K562 (cell line): Measurements from ENCODE around the gene CAMK1D. TPM values are rescaled to one million over a fixed set of nuclear protein-coding genes. Genes with fewer than 3 reads are reported as not detected.

Experiments used
- ATAC-seq: fragments of 200-7000 bp; cut with Tn5 transposase; 3 replicates; pipeline ENCODE4 v1.9.1; 2020; ENCODE audit warnings: moderate library complexity
- BruUV-seq: library from RNA; stranded (reverse); fragments of 400-500 nt; replicated peaks from 2 replicates; lab custom pipeline; 2021; lab: Mats Ljungman, UMichigan
- CTCF ChIA-PET: fragments of 300-600 bp; formaldehyde crosslinking; extraction: SDS; loops from one replicate; lab custom pipeline; 2021; ENCODE audit warnings: low intra/inter-chr PET ratio; lab: Yijun Ruan, JAX
- POLR2A ChIA-PET: fragments of 300-600, 350-650 bp; sonication (Branson Sonifier 250); formaldehyde crosslinking; extraction: SDS; loops from one replicate; lab custom pipeline; 2021; ENCODE audit warnings: antibody characterized with exemption, inconsistent platforms; lab: Yijun Ruan, JAX
- DNase-seq, 4 experiments: peaks; one replicate each; pipeline versions ENCODE4 v3.0.0 to v3.0.0-alpha.2; 2011 to 2018; ENCODE audit warnings: low spot score in 3 of 4, mixed read lengths in 3 of 4; ENCODE audit errors: extremely low read depth in 1 of 4
- FAIRE-seq: peaks from 2 replicates; lab custom pipeline; 2011; peaks lifted over from hg19 to GRCh38; lab: Jason Lieb, UNC
- H2AFZ ChIP-seq: 2 replicates; pipeline ENCODE4 v1.6.0; 2011; ENCODE audit warnings: low read depth, low read length, control low read depth, inconsistent platforms
- H3K27ac ChIP-seq: fragments of 200-600 bp; 3 replicates; pipeline ENCODE4 v1.8.0; 2011; ENCODE audit warnings: low read depth, mild to moderate bottlenecking, control low read depth, inconsistent platforms, low read length, moderate library complexity, mixed read lengths; ENCODE audit errors: extremely low read depth
- H3K27me3 ChIP-seq, 2 experiments: fragments of 300-600 bp in 1 of 2; 2 replicates in 1 of 2; 3 replicates in 1 of 2; pipeline versions ENCODE4 v1.6.0 to v1.8.0; 2011; ENCODE audit warnings: inconsistent platforms in 2 of 2, low read length in 2 of 2, mild to moderate bottlenecking in 1 of 2, mixed read lengths in 1 of 2, moderate library complexity in 1 of 2; ENCODE audit not compliant: control insufficient read depth in 2 of 2, insufficient read depth in 2 of 2
- H3K36me3 ChIP-seq: fragments of 300-600 bp; 3 replicates; pipeline ENCODE4 v1.8.0; 2011; ENCODE audit warnings: mild to moderate bottlenecking, low read length, inconsistent platforms; ENCODE audit not compliant: control insufficient read depth, insufficient read depth
- H3K4me1 ChIP-seq, 2 experiments: fragments of 200-600 bp in 1 of 2; replicated peaks in 1 of 2; 2 replicates in 1 of 2; 3 replicates in 1 of 2; pipeline versions ENCODE4 v1.5.1 to v1.8.0; 2011; ENCODE audit warnings: inconsistent platforms in 2 of 2, low read length in 2 of 2, mild to moderate bottlenecking in 1 of 2, mixed read lengths in 1 of 2, moderate library complexity in 1 of 2; ENCODE audit not compliant: control insufficient read depth in 2 of 2, insufficient read depth in 2 of 2
- H3K4me2 ChIP-seq: 2 replicates; pipeline ENCODE4 v1.6.1; 2011; ENCODE audit warnings: low read length, control low read depth, inconsistent platforms, mixed read lengths; ENCODE audit not compliant: insufficient read depth
- H3K4me3 ChIP-seq: fragments of 200-600 bp; sonication (generic), shearing (Covaris generic); 2 replicates; pipeline ENCODE4 v1.5.1; 2016; ENCODE audit warnings: control low read depth, inconsistent platforms
- H3K79me2 ChIP-seq: fragments of 200-600 bp; 3 replicates; pipeline ENCODE4 v1.8.0; 2011; ENCODE audit warnings: low read length, inconsistent platforms; ENCODE audit not compliant: control insufficient read depth, insufficient read depth
- H3K9ac ChIP-seq, 2 experiments: 2 replicates each; pipeline versions ENCODE4 v1.6.0 to v1.6.1; 2011; ENCODE audit warnings: low read depth in 2 of 2, low read length in 2 of 2, control low read depth in 1 of 2, inconsistent platforms in 1 of 2, mild to moderate bottlenecking in 1 of 2, mixed read lengths in 1 of 2; ENCODE audit not compliant: insufficient read depth in 1 of 2
- H3K9me1 ChIP-seq: one replicate; pipeline ENCODE4 v1.6.0; 2011; ENCODE audit warnings: inconsistent platforms, mild to moderate bottlenecking, low read length, moderate library complexity; ENCODE audit not compliant: control insufficient read depth, insufficient read depth
- H3K9me3 ChIP-seq: replicated peaks from 2 replicates; pipeline ENCODE4 v1.5.1; 2011; ENCODE audit warnings: low read depth, low read length, inconsistent platforms; ENCODE audit not compliant: control insufficient read depth, insufficient read depth
- H4K20me1 ChIP-seq: replicated peaks from 2 replicates; pipeline ENCODE4 v1.6.1; 2011; ENCODE audit warnings: low read length, inconsistent platforms, mixed read lengths; ENCODE audit not compliant: control insufficient read depth, insufficient read depth
- BRF2 ChIP-seq: IDR thresholded peaks from 3 replicates; pipeline ENCODE4 v1.6.1; 2011; ENCODE audit warnings: borderline replicate concordance, mild to moderate bottlenecking; ENCODE audit not compliant: insufficient read length, insufficient read depth
- CREBBP ChIP-seq: IDR thresholded peaks from one replicate; pipeline ENCODE4 v1.6.1; 2012; ENCODE audit warnings: low read depth, mild to moderate bottlenecking, control low read depth, inconsistent platforms, low read length
- HLTF ChIP-seq: fragments of 450-650 bp; IDR thresholded peaks from 2 replicates; pipeline ENCODE4 v1.6.1; 2016
- KLF10 ChIP-seq: fragments of 250-450 bp; sonication (Bioruptor Pico); IDR thresholded peaks from 2 replicates; pipeline ENCODE4 v1.6.1; 2021; ENCODE audit warnings: matching md5 sums
- LCOR ChIP-seq: sonication (generic); formaldehyde crosslinking; IDR thresholded peaks from 2 replicates; pipeline ENCODE4 v1.8.0; 2022; ENCODE audit warnings: mild to moderate bottlenecking, missing genetic modification reagents
- POLR2AphosphoS5 ChIP-seq: IDR thresholded peaks from 2 replicates; pipeline ENCODE4 v1.6.1; 2011; ENCODE audit warnings: mild to moderate bottlenecking, low read depth, low read length, moderate library complexity; ENCODE audit not compliant: control insufficient read depth, insufficient read depth
- STAT6 ChIP-seq: sonication (generic); formaldehyde crosslinking; IDR thresholded peaks from 2 replicates; pipeline ENCODE4 v1.8.1; 2023; ENCODE audit warnings: mild to moderate bottlenecking, missing genetic modification reagents
- ZNF143 ChIP-seq: sonication (generic); formaldehyde crosslinking; IDR thresholded peaks from 2 replicates; pipeline ENCODE4 v1.9.0; 2022; ENCODE audit warnings: mild to moderate bottlenecking, missing genetic modification reagents
- ZNF184 ChIP-seq: sonication (generic); formaldehyde crosslinking; IDR thresholded peaks from 2 replicates; pipeline ENCODE4 v1.5.0; 2020; ENCODE audit warnings: missing genetic modification reagents
- ZNF431 ChIP-seq: sonication (generic); formaldehyde crosslinking; IDR thresholded peaks from 2 replicates; pipeline ENCODE4 v1.8.0; 2022; ENCODE audit warnings: mild to moderate bottlenecking, missing genetic modification reagents
- ZNF644 ChIP-seq: fragments of 200-800 bp; sonication (Bioruptor generic); IDR thresholded peaks from 2 replicates; pipeline ENCODE4 v1.6.1; 2016; ENCODE audit warnings: low read depth, missing genetic modification characterization, missing compliant biosample characterization
- WGBS: fragments of 100-300 bp; shearing (Covaris generic); methylation state at CpG from one replicate; pipeline ENCODE4 v1.1.6; 2016; ENCODE audit warnings: low coverage, mixed read lengths; ENCODE audit not compliant: insufficient coverage; ENCODE audit errors: missing lambda C conversion rate; 5-methylcytosine and 5-hydroxymethylcytosine counted together
- in situ Hi-C: fragments of 300-500 bp; cut with MboI; formaldehyde crosslinking; loops from 4 replicates; pipeline ENCODE4 v1.15.0; 2018; ENCODE audit warnings: inconsistent platforms, mixed read lengths
- intact Hi-C: fragments of 100-400 bp; cut with micrococcal nuclease; formaldehyde crosslinking; loops from 2 replicates; pipeline ENCODE4 v1.14.2; 2022
- polyA plus RNA-seq, 8 experiments: library from polyadenylated mRNA; depleted of rRNA in 4 of 8; stranded (reverse) in 5 of 8; unstranded in 3 of 8; fragments of >200 nt; fragmentation: Nextera tagmentation in 2 of 8; fragmentation: Illumina TruSeq in 1 of 8; extraction: Ambion mirVana in 2 of 8; extraction: Trizol in 1 of 8; gene quantifications; 2 replicates each; pipeline versions ENCODE4 v1.2.1 to v1.2.3, GENCODE V29; 2011 to 2014; ENCODE audit warnings: inconsistent platforms in 1 of 8, missing spikeins in 1 of 8
- total RNA-seq, 7 experiments: library from RNA; depleted of rRNA in 6 of 7; stranded (reverse); fragments of >200 nt in 6 of 7; fragmentation: Illumina TruSeq in 2 of 7; extraction: Trizol in 2 of 7; gene quantifications; 2 replicates each; pipeline versions ENCODE4 v1.2.1 to v1.2.3, GENCODE V29; 2011 to 2021; ENCODE audit warnings: low replicate concordance in 1 of 7
- TF ChIP-seq, protein P1 (sequence below): fragments of 250-450 bp; sonication (Bioruptor Pico); IDR thresholded peaks from 2 replicates; pipeline ENCODE4 v1.6.1; 2021; ENCODE audit warnings: mild to moderate bottlenecking
- TF ChIP-seq, protein P2 (sequence below): fragments of 450-650 bp; formaldehyde crosslinking; IDR thresholded peaks from 2 replicates; pipeline ENCODE4 v1.4.0; 2020; ENCODE audit warnings: mild to moderate bottlenecking, mixed read lengths
- TF ChIP-seq, protein P3 (sequence below): fragments of 250-450 bp; sonication (Bioruptor Pico); IDR thresholded peaks from 2 replicates; pipeline ENCODE4 v1.5.0; 2021
- TF ChIP-seq, protein P4 (sequence below): sonication (generic); formaldehyde crosslinking; IDR thresholded peaks from 2 replicates; pipeline ENCODE4 v1.8.0; 2022; ENCODE audit warnings: mild to moderate bottlenecking, missing genetic modification reagents

Gene CAMK1D
- total and polyA plus RNA-seq, 9 of the 15 experiments (the other 6 are each of a cell fraction or from before 2014, with no cell fraction given), result 0.12 to 0.24 (median 0.20) TPM; not detected in 5

DNA sequence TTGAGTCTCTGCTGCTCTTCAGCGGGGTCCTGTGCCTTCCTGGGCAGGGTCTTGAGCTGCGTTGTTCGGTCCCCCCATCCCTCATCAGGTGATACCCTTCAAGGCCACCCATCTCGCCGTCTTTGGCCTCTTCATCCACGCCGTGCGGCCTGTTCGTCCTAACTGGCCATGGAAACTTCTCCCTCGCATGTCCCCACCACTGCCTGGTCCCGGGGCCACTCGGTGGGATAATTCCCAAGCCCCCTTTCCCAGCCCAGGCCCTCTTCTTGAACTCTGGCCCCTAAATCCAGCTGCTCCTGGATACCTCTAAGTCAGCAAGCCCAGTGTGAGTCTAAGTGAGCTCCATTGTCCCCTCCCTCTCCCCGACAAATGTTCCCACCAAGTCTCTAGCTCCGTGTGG is 74.5 kb downstream of the CAMK1D start (continued):
- TF ChIP-seq, protein P1, sequence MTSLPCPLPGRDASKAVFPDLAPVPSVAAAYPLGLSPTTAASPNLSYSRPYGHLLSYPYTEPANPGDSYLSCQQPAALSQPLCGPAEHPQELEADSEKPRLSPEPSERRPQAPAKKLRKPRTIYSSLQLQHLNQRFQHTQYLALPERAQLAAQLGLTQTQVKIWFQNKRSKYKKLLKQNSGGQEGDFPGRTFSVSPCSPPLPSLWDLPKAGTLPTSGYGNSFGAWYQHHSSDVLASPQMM, result no peak
- TF ChIP-seq, protein P2, sequence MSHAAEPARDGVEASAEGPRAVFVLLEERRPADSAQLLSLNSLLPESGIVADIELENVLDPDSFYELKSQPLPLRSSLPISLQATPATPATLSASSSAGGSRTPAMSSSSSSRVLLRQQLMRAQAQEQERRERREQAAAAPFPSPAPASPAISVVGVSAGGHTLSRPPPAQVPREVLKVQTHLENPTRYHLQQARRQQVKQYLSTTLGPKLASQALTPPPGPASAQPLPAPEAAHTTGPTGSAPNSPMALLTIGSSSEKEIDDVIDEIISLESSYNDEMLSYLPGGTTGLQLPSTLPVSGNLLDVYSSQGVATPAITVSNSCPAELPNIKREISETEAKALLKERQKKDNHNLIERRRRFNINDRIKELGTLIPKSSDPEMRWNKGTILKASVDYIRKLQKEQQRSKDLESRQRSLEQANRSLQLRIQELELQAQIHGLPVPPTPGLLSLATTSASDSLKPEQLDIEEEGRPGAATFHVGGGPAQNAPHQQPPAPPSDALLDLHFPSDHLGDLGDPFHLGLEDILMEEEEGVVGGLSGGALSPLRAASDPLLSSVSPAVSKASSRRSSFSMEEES (CRISPR knock-in tag), result no peak
- TF ChIP-seq STAT6, result no peak
- TF ChIP-seq, all 486 proteins: peak for 0

GRCh38 chr10:12427276-12427675 is 77.9 kb downstream of the CAMK1D start:
- intact Hi-C loops (no loop called here), in situ Hi-C loops (no loop called here)
- Histone ChIP-seq H3K27me3 (peaks cover 15 to 76% of the 10 kb centered on the region in 2 experiments), H2AFZ (no peak overlapping the region), H3K4me3 (no peak overlapping the region), H3K27ac (no peak overlapping the region), H3K36me3 (no peaks in the 10 kb centered on the region), H3K4me2 (no peak overlapping the region), H3K79me2 (no peaks in the 10 kb centered on the region), H3K9me3 (no peaks in the 10 kb centered on the region), H4K20me1 (no peaks in the 10 kb centered on the region), H3K9ac (no peak overlapping the region), H3K9me1 (no peaks in the 10 kb centered on the region), H3K4me1 (no peaks in the 10 kb centered on the region)
- no peak for ATAC-seq
- CTCF ChIA-PET, result no interaction called here
- 4% methylated on average over 6 of the region's 8 CpGs for WGBS
- POLR2A ChIA-PET, result no interaction called here
- BruUV-seq, result no TSS peak
- TF ChIP-seq, protein P3, sequence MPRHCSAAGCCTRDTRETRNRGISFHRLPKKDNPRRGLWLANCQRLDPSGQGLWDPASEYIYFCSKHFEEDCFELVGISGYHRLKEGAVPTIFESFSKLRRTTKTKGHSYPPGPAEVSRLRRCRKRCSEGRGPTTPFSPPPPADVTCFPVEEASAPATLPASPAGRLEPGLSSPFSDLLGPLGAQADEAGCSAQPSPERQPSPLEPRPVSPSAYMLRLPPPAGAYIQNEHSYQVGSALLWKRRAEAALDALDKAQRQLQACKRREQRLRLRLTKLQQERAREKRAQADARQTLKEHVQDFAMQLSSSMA (CRISPR knock-in tag), result no peak
- TF ChIP-seq LCOR (CRISPR knock-in tag) (no peak), ZNF143 (CRISPR knock-in tag) (no peak), ZNF431 (CRISPR knock-in tag) (no peak), ZNF184 (no peak), KLF10 (CRISPR knock-in tag) (no peak), HLTF (no peak), POLR2AphosphoS5 (no peak), ZNF644 (tag) (no peak), CREBBP (no peak), BRF2 (no peak)
- TF ChIP-seq, protein P4, sequence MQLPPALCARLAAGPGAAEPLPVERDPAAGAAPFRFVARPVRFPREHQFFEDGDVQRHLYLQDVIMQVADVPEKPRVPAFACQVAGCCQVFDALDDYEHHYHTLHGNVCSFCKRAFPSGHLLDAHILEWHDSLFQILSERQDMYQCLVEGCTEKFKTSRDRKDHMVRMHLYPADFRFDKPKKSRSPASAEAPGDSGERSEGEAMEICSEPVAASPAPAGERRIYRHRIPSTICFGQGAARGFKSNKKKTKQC (CRISPR knock-in tag), result no peak
- no peak for DNase-seq
- no peak for FAIRE-seq
